PC-9 (cell line): ENCODE measurements around the gene PRAMEF18. TPM values are rescaled to one million over a fixed set of nuclear protein-coding genes. Genes with fewer than 3 reads are reported as not detected.
"Not testable (repeated sequence)": the region's sequence is repeated elsewhere in the genome, so short reads cannot be mapped to it uniquely, and the experiment has no call there.

Experiments used
- BruUV-seq: library from RNA; stranded (reverse); fragments of 400-500 nt; replicated peaks from 2 replicates; lab custom pipeline; 2021; lab: Mats Ljungman, UMichigan
- CTCF ChIA-PET: fragments of 300-600 bp; sonication (Branson Sonifier 250); formaldehyde crosslinking; loops from one replicate; lab custom pipeline; 2022; ENCODE audit warnings: antibody characterized with exemption; lab: Charles Lee
- POLR2A ChIA-PET: fragments of 300-600 bp; sonication (Branson Sonifier 250); formaldehyde crosslinking; loops from one replicate; lab custom pipeline; 2022; ENCODE audit warnings: antibody characterized with exemption; ENCODE audit not compliant: unreplicated experiment; lab: Charles Lee
- DNase-seq, 2 experiments: peaks; one replicate each; pipeline versions ENCODE4 v3.0.0 to v3.0.0-alpha.2; 2015 to 2022; ENCODE audit warnings: mixed read lengths in 1 of 2
- H2AFZ ChIP-seq: fragments of 200-600 bp; sonication (generic); 2 replicates; pipeline ENCODE4 v1.8.1; 2017; ENCODE audit warnings: antibody characterized with exemption
- H3F3A ChIP-seq: fragments of 200-600 bp; sonication (generic); 2 replicates; pipeline ENCODE4 v1.8.1; 2017; ENCODE audit warnings: antibody characterized with exemption, mild to moderate bottlenecking, low read depth; ENCODE audit not compliant: insufficient read depth
- H3K27ac ChIP-seq: fragments of 200-600 bp; sonication (generic); 2 replicates; pipeline ENCODE4 v1.6.1; 2016; ENCODE audit warnings: mixed run types
- H3K27me3 ChIP-seq: fragments of 200-600 bp; sonication (generic); 2 replicates; pipeline ENCODE4 v1.6.1; 2016; ENCODE audit warnings: low read depth, mixed run types; ENCODE audit not compliant: insufficient read depth
- H3K36me3 ChIP-seq: fragments of 200-600 bp; sonication (generic); 2 replicates; pipeline ENCODE4 v1.6.1; 2016; ENCODE audit warnings: low read depth, mixed run types
- H3K4me1 ChIP-seq: fragments of 200-600 bp; sonication (generic); replicated peaks from 2 replicates; pipeline ENCODE4 v1.6.1; 2016; ENCODE audit warnings: mixed run types; ENCODE audit not compliant: insufficient read depth
- H3K4me2 ChIP-seq: fragments of 200-600 bp; sonication (generic); 2 replicates; pipeline ENCODE4 v1.6.1; 2017; ENCODE audit warnings: mixed run types
- H3K4me3 ChIP-seq: fragments of 200-600 bp; sonication (generic); 2 replicates; pipeline ENCODE4 v1.6.1; 2016; ENCODE audit warnings: mixed run types
- H3K79me2 ChIP-seq: fragments of 200-600 bp; sonication (generic); 2 replicates; pipeline ENCODE4 v1.6.1; 2017; ENCODE audit warnings: low read depth, mixed run types
- H3K9me2 ChIP-seq: fragments of 200-600 bp; sonication (generic); 2 replicates; pipeline ENCODE4 v1.8.1; 2017; ENCODE audit warnings: mild to moderate bottlenecking; ENCODE audit not compliant: insufficient read depth
- H3K9me3 ChIP-seq: fragments of 200-600 bp; sonication (generic); 2 replicates; pipeline ENCODE4 v1.8.1; 2016; ENCODE audit warnings: low read depth; ENCODE audit not compliant: insufficient read depth
- H4K20me1 ChIP-seq: fragments of 200-600 bp; sonication (generic); 2 replicates; pipeline ENCODE4 v1.8.1; 2017; ENCODE audit not compliant: insufficient read depth
- intact Hi-C: fragments of 100-400 bp; cut with micrococcal nuclease; formaldehyde crosslinking; loops from one replicate; pipeline ENCODE4 v1.10.0; 2022; ENCODE audit not compliant: unreplicated experiment
- total RNA-seq: library from RNA; stranded (reverse); gene quantifications from 2 replicates; pipeline ENCODE4 v1.2.3, GENCODE V29; 2021

PRAMEF18 gene
- total RNA-seq, 1 experiment from 2014 or later: not detected

- POLR2A ChIA-PET, intact Hi-C loops, H3K79me2 ChIP-seq, H3K4me3 ChIP-seq, H3K27me3 ChIP-seq, H3K9me3 ChIP-seq, H3K4me1 ChIP-seq, DNase-seq, H3K36me3 ChIP-seq, H4K20me1 ChIP-seq, H3F3A ChIP-seq, H3K9me2 ChIP-seq, CTCF ChIA-PET, H2AFZ ChIP-seq, BruUV-seq, H3K4me2 ChIP-seq, H3K27ac ChIP-seq: not testable (repeated sequence)
These were observed 6.8 kb downstream of the PRAMEF18 start for GRCh38 chr1:13219203-13219602.

GRCh38 chr1:13216619-13217018 lies 9.3 kb downstream of the PRAMEF18 start:
- H3K27me3 ChIP-seq, H3K4me3 ChIP-seq, BruUV-seq, H2AFZ ChIP-seq, H3K79me2 ChIP-seq, H3K4me1 ChIP-seq, DNase-seq, H3K27ac ChIP-seq, H3K36me3 ChIP-seq, H3K4me2 ChIP-seq, CTCF ChIA-PET, POLR2A ChIA-PET, H4K20me1 ChIP-seq, H3F3A ChIP-seq, H3K9me3 ChIP-seq, H3K9me2 ChIP-seq, intact Hi-C loops: not testable (repeated sequence)

DNA sequence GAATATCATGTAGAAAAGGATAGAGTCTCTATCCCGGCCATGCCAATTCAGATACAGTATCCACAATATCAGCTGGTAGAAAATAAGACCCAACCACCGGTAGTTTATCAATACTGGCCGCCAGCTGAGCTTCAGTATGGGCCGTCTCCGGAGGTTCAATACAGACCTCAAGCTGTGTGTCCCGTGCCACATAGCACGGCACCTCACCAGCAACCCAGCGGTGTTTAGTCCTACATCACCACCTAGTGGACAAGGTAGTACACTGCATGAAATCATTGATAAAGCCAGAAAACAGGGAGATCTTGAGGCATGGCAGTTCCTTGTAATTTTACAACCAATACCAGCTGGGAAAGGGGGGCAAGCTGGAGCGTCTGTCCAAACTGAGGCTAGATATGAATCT lies 17.2 kb downstream of the PRAMEF18 start:
- CTCF ChIA-PET, POLR2A ChIA-PET: not testable (repeated sequence)

GRCh38 chr1:13201309-13201708 lies 24.6 kb downstream of the PRAMEF18 start, which contains the start of gene PRAMEF13:
TSS of gene PRAMEF13 (minus strand) at chr1:13201409. CDS start at chr1:13199589, 1,820 bp downstream.
- H4K20me1 ChIP-seq, CTCF ChIA-PET, H3K4me2 ChIP-seq, POLR2A ChIA-PET, H3K27ac ChIP-seq, H3K27me3 ChIP-seq, H3F3A ChIP-seq, H3K4me1 ChIP-seq, H3K9me2 ChIP-seq, H3K36me3 ChIP-seq, H2AFZ ChIP-seq, H3K4me3 ChIP-seq, BruUV-seq, intact Hi-C loops, H3K9me3 ChIP-seq, H3K79me2 ChIP-seq, DNase-seq: not testable (repeated sequence)

More for the DNA sequence above, 17.2 kb downstream of the PRAMEF18 start:
- BruUV-seq, H3K27me3 ChIP-seq, H3F3A ChIP-seq, H2AFZ ChIP-seq, H4K20me1 ChIP-seq, H3K9me2 ChIP-seq, intact Hi-C loops, H3K4me1 ChIP-seq, DNase-seq, H3K4me2 ChIP-seq, H3K9me3 ChIP-seq, H3K27ac ChIP-seq, H3K4me3 ChIP-seq, H3K36me3 ChIP-seq, H3K79me2 ChIP-seq: not testable (repeated sequence)

Other genes starting within 250 kb of the PRAMEF18 start
- not detected in 2 replicates for gene PRAMEF27, start 169.6 kb downstream of the PRAMEF18 start, total RNA-seq
- not detected in 2 replicates for gene HNRNPCL3, start 165.4 kb downstream of the PRAMEF18 start, total RNA-seq
- gene PRAMEF25, start 155.4 kb downstream of the PRAMEF18 start, total RNA-seq: not detected in 2 replicates
- gene HNRNPCL2, start 109.3 kb downstream of the PRAMEF18 start, total RNA-seq: not detected in 2 replicates
- gene PRAMEF26, start 70.1 kb downstream of the PRAMEF18 start, total RNA-seq: not detected in 2 replicates
- gene HNRNPCL4, start 60.5 kb downstream of the PRAMEF18 start, total RNA-seq: not detected in 2 replicates
- not detected in 2 replicates for gene PRAMEF9, start 54.3 kb downstream of the PRAMEF18 start, total RNA-seq
- not detected in 2 replicates for gene PRAMEF13, start 24.7 kb downstream of the PRAMEF18 start, total RNA-seq
- gene PRAMEF5, start 28.0 kb upstream of the PRAMEF18 start, total RNA-seq: not detected in 2 replicates
- gene PRAMEF8, start 59.0 kb upstream of the PRAMEF18 start, total RNA-seq: not detected in 2 replicates
- gene PRAMEF33, start 77.4 kb upstream of the PRAMEF18 start, total RNA-seq: not detected in 2 replicates
- gene PRAMEF15, start 89.4 kb upstream of the PRAMEF18 start, total RNA-seq: not detected in 2 replicates
- gene PRAMEF14, start 121.0 kb upstream of the PRAMEF18 start, total RNA-seq: not detected in 2 replicates
- gene PRAMEF19, start 145.8 kb upstream of the PRAMEF18 start, total RNA-seq: not detected in 2 replicates
- not detected in 2 replicates for gene PRAMEF17, start 163.5 kb upstream of the PRAMEF18 start, total RNA-seq
- gene PRAMEF20, start 184.3 kb upstream of the PRAMEF18 start, total RNA-seq: not detected in 2 replicates